NCI-H2171 treated with DMSO at 0.1 percent for 48 hours (cell line): ENCODE measurements around the gene TOMM20.
"Not testable (repeated sequence)": the region's sequence is repeated elsewhere in the genome, so short reads cannot be mapped to it uniquely, and the experiment has no call there.

Source experiments
- DNase-seq: peaks from one replicate; lab custom pipeline; 2025; lab: John Stamatoyannopoulos, UW

The TOMM20 gene

GRCh38 chr1:235078480-235079381 is 49.9 kb downstream of the TOMM20 start:
- peak; percentile 31 for DNase-seq

DNA sequence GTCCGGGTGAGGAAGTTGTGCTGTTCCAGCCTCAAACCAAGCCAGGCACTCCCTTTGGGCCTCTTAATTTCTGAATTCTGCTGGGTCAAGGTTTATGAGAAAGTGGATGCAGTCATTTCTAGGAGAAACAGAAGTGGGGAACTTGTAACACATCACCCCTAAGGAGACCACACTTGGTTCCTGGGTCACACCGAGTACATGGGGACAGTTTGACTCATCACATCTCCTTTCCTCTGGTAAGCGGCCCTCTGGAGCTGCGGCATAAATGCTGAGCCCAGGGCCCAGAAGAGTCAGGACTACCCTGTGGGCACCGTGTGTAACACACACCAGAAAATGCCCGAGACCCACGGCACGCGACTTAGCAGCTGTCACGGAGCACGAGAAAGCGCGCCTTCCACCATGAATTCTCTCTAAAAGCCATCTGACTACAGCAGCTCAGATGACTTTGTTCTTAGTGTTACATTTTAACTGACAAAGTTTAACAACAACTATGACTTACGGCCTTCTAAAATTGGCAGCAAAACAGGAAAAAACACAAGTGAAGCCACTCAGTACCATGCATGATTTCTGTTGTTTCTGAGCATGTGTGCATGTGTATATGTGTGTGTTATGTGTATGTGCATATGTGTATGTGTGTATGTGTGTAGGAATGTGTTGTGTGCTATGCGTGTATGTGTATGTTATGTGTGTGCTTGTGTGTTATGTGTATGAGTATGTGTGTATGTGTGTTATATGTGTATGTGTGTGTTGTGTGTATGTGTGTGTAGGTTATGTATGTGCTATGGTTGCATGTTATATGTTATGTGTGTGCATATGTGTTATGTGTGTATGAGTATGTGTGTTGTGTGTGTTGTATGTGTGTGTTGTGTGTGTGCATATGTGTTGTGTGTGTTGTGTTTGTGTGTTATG is 50.8 kb downstream of the TOMM20 start:
- DNase-seq, result no peak

- no peak for DNase-seq
Measured at GRCh38 chr1:235077163-235077540, 51.5 kb downstream of the TOMM20 start.

DNA sequence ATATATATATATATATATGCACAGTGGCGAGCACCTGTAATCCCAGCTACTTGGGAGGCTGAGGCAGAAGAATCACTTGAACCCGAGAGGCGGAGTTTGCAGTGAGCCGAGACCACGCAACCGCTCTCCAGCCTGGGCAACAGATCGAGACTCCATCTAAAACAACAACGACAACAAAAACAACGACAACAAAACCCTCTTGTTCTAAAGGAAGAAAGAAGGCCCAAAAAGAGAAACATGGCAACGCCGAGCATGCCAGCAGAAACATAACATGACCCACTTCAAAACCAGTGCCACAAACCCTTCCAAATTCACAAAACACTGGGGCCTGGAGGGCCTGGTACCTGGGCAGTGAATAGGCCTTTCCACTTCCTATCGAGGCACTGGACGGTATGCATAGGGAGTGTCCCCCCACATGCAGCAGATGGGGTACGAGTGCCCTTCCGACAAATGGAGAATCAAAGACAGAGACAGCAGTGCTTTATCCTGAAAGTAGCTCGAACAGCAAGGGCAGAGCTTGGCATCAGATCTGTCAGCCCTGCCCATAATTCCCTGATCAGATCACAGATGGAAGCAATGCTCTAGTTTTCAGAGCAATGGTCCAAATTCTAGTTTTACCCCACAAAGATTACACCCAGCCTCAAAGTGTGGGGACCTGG is 52.0 kb downstream of the TOMM20 start:
- no peak for DNase-seq

DNA sequence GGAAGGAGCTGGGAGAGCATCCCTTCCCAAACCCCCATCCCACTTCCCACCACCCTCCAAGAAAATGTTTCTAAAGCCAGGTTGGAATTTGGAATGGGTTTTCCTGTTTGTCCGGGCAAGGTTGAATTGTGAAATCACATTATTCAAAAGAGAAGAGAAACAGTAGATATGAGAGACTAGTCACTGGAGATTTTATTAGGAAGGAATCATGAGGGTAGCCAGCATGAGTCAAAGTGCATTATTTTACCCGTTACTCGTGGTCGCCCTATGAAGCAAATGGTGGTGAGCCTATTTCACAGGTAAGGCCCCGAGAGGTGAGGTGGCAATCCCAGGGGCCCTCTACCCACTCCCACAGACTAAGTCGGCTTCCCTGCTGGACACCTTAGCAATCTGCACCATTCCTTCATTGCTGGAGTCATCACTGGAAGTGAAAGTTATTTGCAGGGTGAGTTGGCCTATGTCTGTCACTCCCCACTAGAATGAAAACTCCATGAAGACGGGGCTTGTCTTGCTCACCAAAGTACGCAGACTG is 52.8 kb downstream of the TOMM20 start:
- no peak for DNase-seq

DNA sequence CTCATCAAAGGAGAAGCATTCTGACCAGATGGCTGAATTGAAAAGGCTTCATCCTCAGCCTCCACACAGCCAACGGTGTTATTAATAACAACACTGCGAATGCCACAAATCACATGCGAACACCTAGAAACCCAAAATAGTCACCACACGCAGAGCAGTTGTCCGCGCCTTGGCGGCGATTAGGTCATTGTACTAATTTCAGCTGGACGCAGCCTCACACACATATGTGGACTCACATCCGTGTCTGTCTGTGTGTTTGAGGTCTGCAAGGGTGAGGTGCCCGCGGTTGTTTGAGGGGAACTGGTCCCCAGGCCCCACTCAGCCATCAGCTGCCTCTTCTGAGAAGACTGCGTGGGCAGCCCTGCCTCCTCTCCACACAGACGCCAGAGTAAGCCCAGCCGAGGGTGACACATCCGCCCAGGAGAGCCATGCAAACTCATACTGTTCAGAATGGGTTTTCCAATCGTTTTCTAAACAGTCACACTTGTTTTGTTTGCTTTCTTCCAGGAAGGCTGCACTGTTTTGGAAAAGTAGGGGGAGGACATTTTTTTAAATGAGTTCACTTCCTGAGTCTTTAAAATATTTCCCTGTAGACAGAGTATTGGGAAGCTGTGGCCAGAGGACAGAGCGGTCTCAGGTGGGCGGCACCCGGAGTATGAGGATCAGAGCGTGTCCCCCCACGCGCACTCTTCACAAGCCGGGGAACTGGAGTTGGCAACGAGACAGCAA is 53.4 kb downstream of the TOMM20 start:
- no peak for DNase-seq

DNA sequence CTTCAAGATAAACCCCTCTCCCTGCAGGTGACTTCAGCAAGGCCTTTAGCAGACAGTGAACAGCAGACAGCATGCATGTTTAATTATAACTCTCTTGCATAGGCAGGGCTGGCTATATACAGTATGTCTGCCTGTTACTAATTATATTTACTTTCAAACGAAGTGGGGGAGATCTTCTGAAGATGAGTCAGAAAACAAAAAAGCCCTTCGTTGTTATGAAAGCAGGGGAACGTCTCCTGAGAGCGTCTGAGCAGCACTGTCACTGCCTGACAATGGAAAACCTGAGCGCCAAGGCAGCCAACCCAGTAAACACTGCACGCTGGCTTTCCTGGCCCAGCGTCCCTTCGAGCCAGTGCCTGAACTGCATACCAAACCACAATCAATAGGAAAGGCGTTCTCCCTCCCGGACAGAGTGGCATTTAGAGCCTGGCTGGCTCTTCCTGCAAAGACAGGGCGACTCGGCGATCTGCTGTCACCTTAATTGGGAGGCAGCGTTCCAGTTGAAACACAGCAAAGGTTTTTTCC is 54.1 kb downstream of the TOMM20 start:
- peak; percentile 64 for DNase-seq

DNA sequence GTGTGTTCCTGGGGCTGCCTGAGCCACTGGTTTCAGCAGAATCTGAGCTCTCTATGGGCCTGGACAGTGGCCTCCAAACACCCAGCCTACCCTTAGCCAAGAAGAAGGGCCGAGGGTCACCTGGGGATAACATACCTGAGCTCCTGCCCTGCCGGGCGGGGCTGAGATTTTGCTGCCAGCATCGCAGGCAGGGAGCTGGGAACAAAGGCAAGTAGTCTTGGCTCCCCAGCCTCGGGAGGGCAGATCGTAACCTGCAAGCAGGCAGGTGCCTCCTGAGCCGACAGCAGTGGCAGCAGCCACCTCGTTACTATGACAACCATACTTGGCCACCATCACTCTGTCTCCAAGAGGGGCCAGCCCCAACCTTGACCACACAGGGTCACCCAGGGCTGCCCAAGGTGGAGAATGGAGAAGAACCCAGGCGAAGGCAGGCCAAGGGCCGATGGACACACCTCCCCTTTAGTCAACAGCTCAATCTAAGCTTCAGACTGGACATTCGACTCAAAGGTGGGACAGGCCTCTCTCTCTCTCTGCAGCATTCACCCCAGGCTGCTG is 54.6 kb downstream of the TOMM20 start:
- peak; percentile 43 for DNase-seq

- DNase-seq, result no peak
Measured at GRCh38 chr1:235073331-235073967, 55.2 kb downstream of the TOMM20 start.

- DNase-seq, result not testable (repeated sequence)
Measured at GRCh38 chr1:235072577-235072976, 56.1 kb downstream of the TOMM20 start.

- no peak for DNase-seq
Measured at GRCh38 chr1:235072096-235072495, 56.5 kb downstream of the TOMM20 start.

DNA sequence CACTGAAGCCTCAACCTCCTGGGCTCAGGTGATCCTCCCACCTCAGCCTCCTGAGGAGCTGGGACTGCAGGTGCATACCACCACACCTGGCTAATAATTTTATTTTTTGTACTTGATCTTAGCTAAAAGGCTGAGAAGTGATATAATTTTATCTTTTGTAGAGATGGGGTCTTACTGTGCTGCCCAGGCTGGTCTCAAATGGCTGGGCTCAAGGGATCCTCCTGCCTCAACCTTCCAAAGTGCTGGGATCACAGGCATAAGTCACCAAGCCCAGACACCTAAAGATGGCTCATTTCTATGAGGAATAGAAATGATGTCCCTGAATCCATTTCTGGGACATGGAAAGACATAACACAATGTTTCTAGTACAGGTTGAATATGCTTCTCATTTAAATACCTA is 57.8 kb downstream of the TOMM20 start:
- no peak for DNase-seq

GRCh38 chr1:235069577-235070563 is 58.8 kb downstream of the TOMM20 start:
- peak; percentile 93 for DNase-seq

GRCh38 chr1:235069176-235069575 is 59.5 kb downstream of the TOMM20 start:
- no peak for DNase-seq

DNA sequence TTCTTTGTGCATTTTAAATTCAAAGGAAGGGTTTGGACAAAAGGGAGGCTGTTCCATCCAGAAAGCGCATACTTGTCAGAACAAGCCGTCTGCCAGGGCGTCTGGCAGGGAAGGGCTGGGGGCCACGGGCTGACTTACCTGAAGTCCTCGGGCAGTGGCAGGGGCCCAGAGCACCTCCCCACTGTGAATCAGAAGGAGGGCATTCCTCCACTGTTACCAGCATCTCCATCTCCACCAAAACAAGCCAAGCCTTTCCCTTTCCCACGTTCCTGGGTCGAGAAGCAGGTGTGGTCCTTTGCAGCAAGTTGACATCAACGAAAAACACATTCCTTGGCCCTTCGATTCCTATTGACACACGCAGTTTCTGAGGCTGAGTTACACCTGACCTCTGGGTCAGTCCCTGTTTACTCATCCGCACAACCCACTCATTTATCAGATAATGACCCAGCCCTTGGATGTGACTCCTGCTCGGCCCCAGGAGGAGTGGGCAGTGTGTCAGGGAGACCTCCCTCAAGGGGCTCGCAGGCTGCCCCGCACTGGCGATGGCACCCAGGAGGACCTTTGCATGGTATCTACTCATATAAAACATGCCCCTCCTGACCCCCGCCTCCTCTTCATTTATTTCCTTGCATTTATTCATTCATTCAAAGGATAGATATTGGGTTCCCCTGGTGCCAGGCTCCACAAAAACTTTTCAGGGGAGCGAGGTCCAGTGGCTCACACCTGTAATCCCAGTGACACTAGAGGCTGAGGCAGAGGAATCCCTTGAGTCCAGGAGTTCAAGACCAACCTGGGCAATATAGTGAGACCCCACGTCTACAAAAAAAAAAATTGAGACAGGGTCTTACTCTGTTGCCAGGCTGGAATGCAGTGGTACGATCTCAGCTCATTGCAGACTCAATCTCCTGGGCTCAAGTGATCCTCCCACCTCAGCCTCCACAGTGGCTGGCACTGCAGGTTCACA is 60.2 kb downstream of the TOMM20 start:
- DNase-seq, result no peak

- peak; percentile 82 for DNase-seq
Measured at GRCh38 chr1:235067396-235068157, 61.1 kb downstream of the TOMM20 start.
